Left lung (tissue), 10 donors: ENCODE measurements around the gene INF2. TPM values are rescaled to one million over a fixed set of nuclear protein-coding genes. Genes with fewer than 3 reads are reported as not detected.
A peak's percentile ranks its signal among the peaks of the same experiment; 100 is the strongest.

Experiments
- ATAC-seq: fragments of 200-7000 bp; cut with Tn5 transposase; one replicate; pipeline ENCODE4 v1.9.1; 2020; ENCODE audit warnings: moderate library complexity
- DNase-seq, 4 donors: peaks; one replicate each; pipeline ENCODE4 v3.0.0-alpha.2; 2013 to 2020
- H3K27ac ChIP-seq, 2 donors: fragments of 200-600 bp; sonication (generic) in 1 of 2; one replicate each; pipeline versions ENCODE4 v1.5.0 to v1.8.0; 2020 to 2021
- H3K27me3 ChIP-seq, 2 donors: fragments of 200-600 bp; sonication (generic) in 1 of 2; one replicate each; pipeline versions ENCODE4 v1.5.0 to v1.8.0; 2020 to 2021
- H3K36me3 ChIP-seq, 2 donors: fragments of 200-600 bp; sonication (generic) in 1 of 2; one replicate each; pipeline versions ENCODE4 v1.5.0 to v1.8.0; 2020 to 2021
- H3K4me1 ChIP-seq, 2 donors: fragments of 200-600 bp; one replicate each; pipeline ENCODE4 v1.8.0; 2021
- H3K4me3 ChIP-seq, 2 donors: fragments of 200-600 bp; sonication (generic) in 1 of 2; one replicate each; pipeline versions ENCODE4 v1.5.0 to v1.8.0; 2020 to 2021; ENCODE audit warnings: mild to moderate bottlenecking in 1 of 2
- H3K9me3 ChIP-seq, 2 donors: fragments of 200-600 bp; sonication (generic) in 1 of 2; one replicate each; pipeline versions ENCODE4 v1.5.0 to v1.8.0; 2020 to 2021
- CTCF ChIP-seq, 2 donors: fragments of 200-600 bp; sonication (generic) in 1 of 2; IDR thresholded peaks; one replicate each; pipeline versions ENCODE4 v1.5.0 to v1.8.0; 2021; ENCODE audit warnings: antibody characterized with exemption in 2 of 2
- intact Hi-C, 2 donors: fragments of 100-400 bp; cut with DNase I; formaldehyde crosslinking; loops; one replicate each; pipeline versions ENCODE4 v1.11.2 to v1.14.2; 2022
- polyA plus RNA-seq, 6 donors: library from polyadenylated mRNA; unstranded; fragments of 120-200 nt; gene quantifications; one replicate each; pipeline ENCODE4 v1.2.1, GENCODE V29; 2013; ENCODE audit not compliant: insufficient read length in 6 of 6
- total RNA-seq, 2 donors: library from RNA; stranded (reverse); fragmentation: NEBNext Ultra II Directional; extraction: Animal tissue kit (Norgen Biotek cat#: 25700); gene quantifications; one replicate each; pipeline ENCODE4 v1.2.1, GENCODE V29; 2021
- donor health status: DM: no; HTN: yes; CAD: no.
- donor health status: DM: no; HTN: no; CAD: no.

Gene INF2
- total and polyA plus RNA-seq, 8 donors, result 43.5 to 120 (median 57.0) TPM

GRCh38 chr14:104756477-104757237 lies 67.2 kb downstream of the INF2 start:
- Histone ChIP-seq H3K9me3 (no peaks in the 10 kb centered on the region), H3K27ac (no peak overlapping the region), H3K4me3 (no peak overlapping the region), H3K4me1 (peaks cover 10 to 27% of the 10 kb centered on the region in 2 donors), H3K27me3 (no peaks in the 10 kb centered on the region), H3K36me3 (peaks cover 0 to 47% of the 10 kb centered on the region in 2 donors)
- intact Hi-C loops, result no loop called here
- no peak for ATAC-seq
- peak in 1 of 4 donors; percentile 74 for DNase-seq
- no peak for TF ChIP-seq CTCF (IDR thresholded peaks at IDR 0.05)

- no peaks in the 10 kb centered on the region for H3K9me3 ChIP-seq
- no peak for TF ChIP-seq CTCF (IDR thresholded peaks at IDR 0.05)
- H3K36me3 ChIP-seq, result peaks cover 0 to 47% of the 10 kb centered on the region in 2 donors
- H3K27ac ChIP-seq, result no peak overlapping the region
- H3K27me3 ChIP-seq, result no peaks in the 10 kb centered on the region
- H3K4me3 ChIP-seq, result no peak overlapping the region
- no peak for ATAC-seq
- H3K4me1 ChIP-seq, result peaks cover 10 to 22% of the 10 kb centered on the region in 2 donors
- intact Hi-C loops, result no loop called here
- peak in 1 of 4 donors; percentile 30 for DNase-seq
These were observed 67.8 kb downstream of the INF2 start for GRCh38 chr14:104757238-104757585.

GRCh38 chr14:104757681-104758392 lies 68.4 kb downstream of the INF2 start:
- Histone ChIP-seq H3K36me3 (peaks cover 0 to 51% of the 10 kb centered on the region in 2 donors), H3K9me3 (no peaks in the 10 kb centered on the region), H3K4me1 (peaks cover 10 to 21% of the 10 kb centered on the region in 2 donors), H3K27me3 (no peaks in the 10 kb centered on the region), H3K4me3 (no peak overlapping the region), H3K27ac (no peak overlapping the region)
- ATAC-seq (no peak), DNase-seq (peak in 1 of 4 donors; percentile 51)
- intact Hi-C loops, result no loop called here
- TF ChIP-seq CTCF (IDR thresholded peaks at IDR 0.05), result no peak

- peaks cover 5 to 11% of the 10 kb centered on the region in 2 donors for H3K4me1 ChIP-seq
- H3K4me3 ChIP-seq, result no peak overlapping the region
- intact Hi-C loops, result no loop called here
- H3K36me3 ChIP-seq, result peaks cover 0 to 55% of the 10 kb centered on the region in 2 donors
- no peak for ATAC-seq
- peak in 1 of 4 donors; percentile 57 for DNase-seq
- H3K9me3 ChIP-seq, result no peaks in the 10 kb centered on the region
- no peak for TF ChIP-seq CTCF (IDR thresholded peaks at IDR 0.05)
- no peaks in the 10 kb centered on the region for H3K27me3 ChIP-seq
- no peak overlapping the region for H3K27ac ChIP-seq
These were observed 69.9 kb downstream of the INF2 start for GRCh38 chr14:104758981-104759969.
